GM23338 (cell line): ENCODE data around the gene OPN3. TPM values are rescaled to one million over a fixed set of nuclear protein-coding genes. Genes with fewer than 3 reads are reported as not detected.

Experiments
- ATAC-seq: fragments of 200-7000 bp; cut with Tn5 transposase; 3 replicates; pipeline ENCODE4 v1.9.1; 2020
- DNase-seq: peaks from one replicate; pipeline ENCODE4 v3.0.0-alpha.2; 2015; ENCODE audit warnings: low spot score
- H2AFZ ChIP-seq: fragments of 200-600 bp; sonication (generic); 2 replicates; pipeline ENCODE4 v1.8.0; 2016; ENCODE audit warnings: antibody characterized with exemption, mild to moderate bottlenecking, moderate library complexity
- H3F3A ChIP-seq: fragments of 200-600 bp; sonication (generic); replicated peaks from 2 replicates; pipeline ENCODE4 v1.8.0; 2017; ENCODE audit warnings: antibody characterized with exemption, mixed run types, low read depth
- H3K27ac ChIP-seq: fragments of 200-600 bp; sonication (generic); 2 replicates; pipeline ENCODE4 v1.6.1; 2016; ENCODE audit warnings: low read depth
- H3K27me3 ChIP-seq: fragments of 200-600 bp; sonication (generic); 2 replicates; pipeline ENCODE4 v1.8.0; 2016; ENCODE audit warnings: mild to moderate bottlenecking, mixed run types, moderate library complexity; ENCODE audit not compliant: insufficient read depth
- H3K36me3 ChIP-seq: fragments of 200-600 bp; sonication (generic); 2 replicates; pipeline ENCODE4 v1.8.0; 2016; ENCODE audit warnings: mild to moderate bottlenecking; ENCODE audit not compliant: insufficient read depth
- H3K4me1 ChIP-seq: fragments of 200-600 bp; sonication (generic); 2 replicates; pipeline ENCODE4 v1.8.0; 2016; ENCODE audit warnings: mild to moderate bottlenecking, moderate library complexity; ENCODE audit not compliant: insufficient read depth
- H3K4me2 ChIP-seq: fragments of 200-600 bp; sonication (generic); 2 replicates; pipeline ENCODE4 v1.7.1; 2017; ENCODE audit warnings: mixed run types
- H3K4me3 ChIP-seq: fragments of 200-600 bp; sonication (generic); 2 replicates; pipeline ENCODE4 v1.6.1; 2016; ENCODE audit warnings: mixed run types
- H3K79me2 ChIP-seq: fragments of 200-600 bp; sonication (generic); replicated peaks from 2 replicates; pipeline ENCODE4 v1.8.0; 2017; ENCODE audit warnings: mild to moderate bottlenecking; ENCODE audit not compliant: insufficient read depth
- H3K9me2 ChIP-seq: fragments of 200-600 bp; sonication (generic); 2 replicates; pipeline ENCODE4 v1.8.0; 2017; ENCODE audit not compliant: insufficient read depth
- H4K20me1 ChIP-seq: fragments of 200-600 bp; sonication (generic); replicated peaks from 2 replicates; pipeline ENCODE4 v1.8.0; 2017; ENCODE audit warnings: mild to moderate bottlenecking; ENCODE audit not compliant: insufficient read depth
- H3K27ac Mint-ChIP-seq: 2 replicates; pipeline ENCODE4 v1.8.0; 2020; ENCODE audit warnings: inconsistent platforms, mild to moderate bottlenecking, moderate library complexity, mixed read lengths
- H3K27me3 Mint-ChIP-seq: 3 replicates; pipeline ENCODE4 v1.8.0; 2022; ENCODE audit warnings: low read depth, mild to moderate bottlenecking, moderate library complexity, mixed read lengths, inconsistent platforms; ENCODE audit not compliant: insufficient read depth, poor library complexity
- H3K36me3 Mint-ChIP-seq: 3 replicates; pipeline ENCODE4 v1.8.0; 2021; ENCODE audit warnings: low read depth, mild to moderate bottlenecking, inconsistent platforms, moderate library complexity, mixed read lengths
- H3K4me1 Mint-ChIP-seq: 3 replicates; pipeline ENCODE4 v1.8.0; 2020; ENCODE audit warnings: mild to moderate bottlenecking, inconsistent platforms, mixed read lengths
- H3K4me3 Mint-ChIP-seq: 3 replicates; pipeline ENCODE4 v1.8.0; 2021; ENCODE audit warnings: moderate library complexity, mild to moderate bottlenecking, inconsistent platforms, mixed read lengths
- H3K9me3 Mint-ChIP-seq: 3 replicates; pipeline ENCODE4 v1.8.0; 2020; ENCODE audit warnings: moderate library complexity, mild to moderate bottlenecking, inconsistent platforms, mixed read lengths
- CREB1 ChIP-seq: fragments of 250-450 bp; sonication (Bioruptor Pico); IDR thresholded peaks from 2 replicates; pipeline ENCODE4 v1.5.0; 2020; ENCODE audit warnings: low read depth, mild to moderate bottlenecking, moderate library complexity
- EZH2 ChIP-seq: fragments of 200-600 bp; sonication (generic); IDR thresholded peaks from one replicate; pipeline ENCODE4 v1.8.0; 2017; ENCODE audit warnings: antibody characterized with exemption, mild to moderate bottlenecking, low read depth; ENCODE audit not compliant: unreplicated experiment
- EZH2phosphoT487 ChIP-seq: fragments of 200-600 bp; sonication (generic); IDR thresholded peaks from one replicate; pipeline ENCODE4 v1.8.1; 2018; ENCODE audit warnings: antibody characterized with exemption; ENCODE audit not compliant: unreplicated experiment
- JUNB ChIP-seq: IDR thresholded peaks from one replicate; pipeline ENCODE4 v1.6.1; 2016; ENCODE audit warnings: antibody characterized with exemption; ENCODE audit not compliant: unreplicated experiment
- NANOG ChIP-seq: IDR thresholded peaks from 2 replicates; pipeline ENCODE4 v1.6.1; 2016; ENCODE audit warnings: antibody characterized with exemption, borderline replicate concordance
- POLR2AphosphoS5 ChIP-seq: IDR thresholded peaks from 2 replicates; pipeline ENCODE4 v1.6.1; 2016; ENCODE audit warnings: antibody characterized with exemption, low read depth
- STAT1 ChIP-seq: IDR thresholded peaks from one replicate; pipeline ENCODE4 v1.6.1; 2016; ENCODE audit warnings: antibody characterized with exemption; ENCODE audit not compliant: unreplicated experiment
- ZNF114 ChIP-seq: fragments of 250-450 bp; sonication (Bioruptor Pico); IDR thresholded peaks from 2 replicates; pipeline ENCODE4 v1.5.0; 2020; ENCODE audit warnings: mild to moderate bottlenecking, moderate library complexity
- ZNF331 ChIP-seq: fragments of 250-450 bp; sonication (Bioruptor Pico); IDR thresholded peaks from 2 replicates; pipeline ENCODE4 v1.5.0; 2020; ENCODE audit warnings: low read depth, mild to moderate bottlenecking, moderate library complexity
- polyA plus RNA-seq: library from polyadenylated mRNA; unstranded; fragments of >200 nt; fragmentation: Nextera tagmentation; extraction: Ambion mirVana; gene quantifications from 2 replicates; pipeline ENCODE4 v1.2.1, GENCODE V29; 2016
- total RNA-seq: library from RNA; depleted of rRNA; stranded (reverse); fragments of >200 nt; shearing (Covaris generic); gene quantifications from 2 replicates; pipeline ENCODE4 v1.2.3, GENCODE V29; 2014
- TF ChIP-seq, protein P1 (sequence below): fragments of 250-450 bp; sonication (Bioruptor Pico); IDR thresholded peaks from 2 replicates; pipeline ENCODE4 v1.5.0; 2020; ENCODE audit warnings: mild to moderate bottlenecking, moderate library complexity
- TF ChIP-seq, protein P2 (sequence below): IDR thresholded peaks from one replicate; pipeline ENCODE4 v1.6.1; 2018; ENCODE audit warnings: antibody characterized with exemption; ENCODE audit not compliant: unreplicated experiment
- TF ChIP-seq, protein P3 (sequence below), 2 experiments: fragments of 200-600 bp in 1 of 2; sonication (generic) in 1 of 2; conservative IDR thresholded peaks; 2 replicates each; pipeline versions ENCODE4 v1.5.1 to v1.6.1; 2016 to 2017; ENCODE audit warnings: antibody characterized with exemption in 2 of 2, low read depth in 2 of 2, mild to moderate bottlenecking in 2 of 2, moderate library complexity in 1 of 2
- TF ChIP-seq, protein P4 (sequence below): IDR thresholded peaks from 2 replicates; pipeline ENCODE4 v1.6.1; 2016; ENCODE audit warnings: antibody characterized with exemption

The OPN3 gene
- total and polyA plus RNA-seq, 2 experiments from 2014 or later, result 23.7 to 46.8 TPM

DNA sequence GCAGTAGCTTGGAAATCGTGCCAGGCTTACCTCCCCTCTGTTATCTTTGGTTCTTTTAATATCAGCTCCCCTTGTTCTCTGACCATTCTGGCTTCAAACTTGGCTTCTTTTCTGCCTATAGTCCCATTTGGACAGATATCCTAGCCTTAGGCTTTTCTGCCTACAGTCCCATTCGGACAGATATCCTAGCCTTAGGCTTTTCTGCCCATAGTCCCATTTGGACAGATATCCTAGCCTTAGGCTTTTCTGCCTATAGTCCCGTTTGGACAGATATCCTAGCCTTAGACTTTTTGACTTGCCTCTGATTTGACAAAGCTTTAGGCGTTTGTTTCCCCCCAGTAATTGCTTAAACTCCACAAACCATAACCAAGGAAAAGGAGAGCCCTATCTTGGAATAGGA is 25.6 kb downstream of the OPN3 start (continued):
- TF ChIP-seq ZNF331 (CRISPR knock-in tag), result no peak

DNA sequence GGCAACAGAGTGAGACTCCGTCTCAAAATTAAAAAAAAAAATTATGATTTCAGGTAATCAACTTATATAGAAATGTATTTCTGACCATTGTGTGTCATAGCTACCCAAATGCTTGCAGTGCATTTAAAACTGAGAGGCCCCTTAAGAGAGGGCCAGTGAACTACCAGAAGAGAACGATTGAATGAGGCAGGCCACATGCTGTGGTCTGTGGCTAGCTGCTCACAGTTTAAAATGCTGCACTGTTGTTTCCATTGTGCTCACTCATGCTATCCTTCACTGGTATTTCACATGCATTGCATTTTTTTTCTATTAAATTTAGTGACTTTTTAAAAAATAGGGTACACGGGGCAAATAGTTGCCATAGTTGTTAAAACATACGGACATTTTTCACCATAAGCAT is 26.0 kb downstream of the OPN3 start:
- Mint-ChIP-seq H3K27ac (no peak overlapping the region), H3K4me1 (no peaks in the 10 kb centered on the region), H3K27me3 (peaks cover 4% of the 10 kb centered on the region), H3K36me3 (no peaks in the 10 kb centered on the region), H3K4me3 (no peak overlapping the region), H3K9me3 (no peaks in the 10 kb centered on the region)
- no peak for ATAC-seq
- Histone ChIP-seq H3K4me1 (no peaks in the 10 kb centered on the region), H3K9me2 (no peaks in the 10 kb centered on the region), H3K4me3 (no peak overlapping the region), H3K36me3 (no peaks in the 10 kb centered on the region), H3K79me2 (no peaks in the 10 kb centered on the region), H2AFZ (no peak overlapping the region), H3K4me2 (no peak overlapping the region), H3F3A (no peaks in the 10 kb centered on the region), H4K20me1 (no peaks in the 10 kb centered on the region), H3K27me3 (no peaks in the 10 kb centered on the region), H3K27ac (no peak overlapping the region)
- TF ChIP-seq ZNF114 (CRISPR knock-in tag) (no peak), EZH2 (no peak), ZNF331 (CRISPR knock-in tag) (no peak), JUNB (no peak), NANOG (no peak), POLR2AphosphoS5 (no peak), EZH2phosphoT487 (no peak), CREB1 (CRISPR knock-in tag) (no peak), STAT1 (no peak)
- TF ChIP-seq, protein P1, sequence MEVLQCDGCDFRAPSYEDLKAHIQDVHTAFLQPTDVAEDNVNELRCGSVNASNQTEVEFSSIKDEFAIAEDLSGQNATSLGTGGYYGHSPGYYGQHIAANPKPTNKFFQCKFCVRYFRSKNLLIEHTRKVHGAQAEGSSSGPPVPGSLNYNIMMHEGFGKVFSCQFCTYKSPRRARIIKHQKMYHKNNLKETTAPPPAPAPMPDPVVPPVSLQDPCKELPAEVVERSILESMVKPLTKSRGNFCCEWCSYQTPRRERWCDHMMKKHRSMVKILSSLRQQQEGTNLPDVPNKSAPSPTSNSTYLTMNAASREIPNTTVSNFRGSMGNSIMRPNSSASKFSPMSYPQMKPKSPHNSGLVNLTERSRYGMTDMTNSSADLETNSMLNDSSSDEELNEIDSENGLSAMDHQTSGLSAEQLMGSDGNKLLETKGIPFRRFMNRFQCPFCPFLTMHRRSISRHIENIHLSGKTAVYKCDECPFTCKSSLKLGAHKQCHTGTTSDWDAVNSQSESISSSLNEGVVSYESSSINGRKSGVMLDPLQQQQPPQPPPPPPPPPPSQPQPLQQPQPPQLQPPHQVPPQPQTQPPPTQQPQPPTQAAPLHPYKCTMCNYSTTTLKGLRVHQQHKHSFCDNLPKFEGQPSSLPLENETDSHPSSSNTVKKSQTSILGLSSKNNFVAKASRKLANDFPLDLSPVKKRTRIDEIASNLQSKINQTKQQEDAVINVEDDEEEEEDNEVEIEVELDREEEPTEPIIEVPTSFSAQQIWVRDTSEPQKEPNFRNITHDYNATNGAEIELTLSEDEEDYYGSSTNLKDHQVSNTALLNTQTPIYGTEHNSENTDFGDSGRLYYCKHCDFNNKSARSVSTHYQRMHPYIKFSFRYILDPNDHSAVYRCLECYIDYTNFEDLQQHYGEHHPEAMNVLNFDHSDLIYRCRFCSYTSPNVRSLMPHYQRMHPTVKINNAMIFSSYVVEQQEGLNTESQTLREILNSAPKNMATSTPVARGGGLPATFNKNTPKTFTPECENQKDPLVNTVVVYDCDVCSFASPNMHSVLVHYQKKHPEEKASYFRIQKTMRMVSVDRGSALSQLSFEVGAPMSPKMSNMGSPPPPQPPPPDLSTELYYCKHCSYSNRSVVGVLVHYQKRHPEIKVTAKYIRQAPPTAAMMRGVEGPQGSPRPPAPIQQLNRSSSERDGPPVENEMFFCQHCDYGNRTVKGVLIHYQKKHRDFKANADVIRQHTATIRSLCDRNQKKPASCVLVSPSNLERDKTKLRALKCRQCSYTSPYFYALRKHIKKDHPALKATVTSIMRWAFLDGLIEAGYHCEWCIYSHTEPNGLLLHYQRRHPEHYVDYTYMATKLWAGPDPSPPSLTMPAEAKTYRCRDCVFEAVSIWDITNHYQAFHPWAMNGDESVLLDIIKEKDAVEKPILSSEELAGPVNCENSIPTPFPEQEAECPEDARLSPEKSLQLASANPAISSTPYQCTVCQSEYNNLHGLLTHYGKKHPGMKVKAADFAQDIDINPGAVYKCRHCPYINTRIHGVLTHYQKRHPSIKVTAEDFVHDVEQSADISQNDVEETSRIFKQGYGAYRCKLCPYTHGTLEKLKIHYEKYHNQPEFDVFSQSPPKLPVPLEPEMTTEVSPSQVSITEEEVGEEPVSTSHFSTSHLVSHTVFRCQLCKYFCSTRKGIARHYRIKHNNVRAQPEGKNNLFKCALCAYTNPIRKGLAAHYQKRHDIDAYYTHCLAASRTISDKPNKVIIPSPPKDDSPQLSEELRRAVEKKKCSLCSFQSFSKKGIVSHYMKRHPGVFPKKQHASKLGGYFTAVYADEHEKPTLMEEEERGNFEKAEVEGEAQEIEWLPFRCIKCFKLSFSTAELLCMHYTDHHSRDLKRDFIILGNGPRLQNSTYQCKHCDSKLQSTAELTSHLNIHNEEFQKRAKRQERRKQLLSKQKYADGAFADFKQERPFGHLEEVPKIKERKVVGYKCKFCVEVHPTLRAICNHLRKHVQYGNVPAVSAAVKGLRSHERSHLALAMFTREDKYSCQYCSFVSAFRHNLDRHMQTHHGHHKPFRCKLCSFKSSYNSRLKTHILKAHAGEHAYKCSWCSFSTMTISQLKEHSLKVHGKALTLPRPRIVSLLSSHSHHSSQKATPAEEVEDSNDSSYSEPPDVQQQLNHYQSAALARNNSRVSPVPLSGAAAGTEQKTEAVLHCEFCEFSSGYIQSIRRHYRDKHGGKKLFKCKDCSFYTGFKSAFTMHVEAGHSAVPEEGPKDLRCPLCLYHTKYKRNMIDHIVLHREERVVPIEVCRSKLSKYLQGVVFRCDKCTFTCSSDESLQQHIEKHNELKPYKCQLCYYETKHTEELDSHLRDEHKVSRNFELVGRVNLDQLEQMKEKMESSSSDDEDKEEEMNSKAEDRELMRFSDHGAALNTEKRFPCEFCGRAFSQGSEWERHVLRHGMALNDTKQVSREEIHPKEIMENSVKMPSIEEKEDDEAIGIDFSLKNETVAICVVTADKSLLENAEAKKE (CRISPR knock-in tag), result no peak
- TF ChIP-seq, protein P2, sequence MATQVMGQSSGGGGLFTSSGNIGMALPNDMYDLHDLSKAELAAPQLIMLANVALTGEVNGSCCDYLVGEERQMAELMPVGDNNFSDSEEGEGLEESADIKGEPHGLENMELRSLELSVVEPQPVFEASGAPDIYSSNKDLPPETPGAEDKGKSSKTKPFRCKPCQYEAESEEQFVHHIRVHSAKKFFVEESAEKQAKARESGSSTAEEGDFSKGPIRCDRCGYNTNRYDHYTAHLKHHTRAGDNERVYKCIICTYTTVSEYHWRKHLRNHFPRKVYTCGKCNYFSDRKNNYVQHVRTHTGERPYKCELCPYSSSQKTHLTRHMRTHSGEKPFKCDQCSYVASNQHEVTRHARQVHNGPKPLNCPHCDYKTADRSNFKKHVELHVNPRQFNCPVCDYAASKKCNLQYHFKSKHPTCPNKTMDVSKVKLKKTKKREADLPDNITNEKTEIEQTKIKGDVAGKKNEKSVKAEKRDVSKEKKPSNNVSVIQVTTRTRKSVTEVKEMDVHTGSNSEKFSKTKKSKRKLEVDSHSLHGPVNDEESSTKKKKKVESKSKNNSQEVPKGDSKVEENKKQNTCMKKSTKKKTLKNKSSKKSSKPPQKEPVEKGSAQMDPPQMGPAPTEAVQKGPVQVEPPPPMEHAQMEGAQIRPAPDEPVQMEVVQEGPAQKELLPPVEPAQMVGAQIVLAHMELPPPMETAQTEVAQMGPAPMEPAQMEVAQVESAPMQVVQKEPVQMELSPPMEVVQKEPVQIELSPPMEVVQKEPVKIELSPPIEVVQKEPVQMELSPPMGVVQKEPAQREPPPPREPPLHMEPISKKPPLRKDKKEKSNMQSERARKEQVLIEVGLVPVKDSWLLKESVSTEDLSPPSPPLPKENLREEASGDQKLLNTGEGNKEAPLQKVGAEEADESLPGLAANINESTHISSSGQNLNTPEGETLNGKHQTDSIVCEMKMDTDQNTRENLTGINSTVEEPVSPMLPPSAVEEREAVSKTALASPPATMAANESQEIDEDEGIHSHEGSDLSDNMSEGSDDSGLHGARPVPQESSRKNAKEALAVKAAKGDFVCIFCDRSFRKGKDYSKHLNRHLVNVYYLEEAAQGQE, result no peak
- TF ChIP-seq, protein P3, sequence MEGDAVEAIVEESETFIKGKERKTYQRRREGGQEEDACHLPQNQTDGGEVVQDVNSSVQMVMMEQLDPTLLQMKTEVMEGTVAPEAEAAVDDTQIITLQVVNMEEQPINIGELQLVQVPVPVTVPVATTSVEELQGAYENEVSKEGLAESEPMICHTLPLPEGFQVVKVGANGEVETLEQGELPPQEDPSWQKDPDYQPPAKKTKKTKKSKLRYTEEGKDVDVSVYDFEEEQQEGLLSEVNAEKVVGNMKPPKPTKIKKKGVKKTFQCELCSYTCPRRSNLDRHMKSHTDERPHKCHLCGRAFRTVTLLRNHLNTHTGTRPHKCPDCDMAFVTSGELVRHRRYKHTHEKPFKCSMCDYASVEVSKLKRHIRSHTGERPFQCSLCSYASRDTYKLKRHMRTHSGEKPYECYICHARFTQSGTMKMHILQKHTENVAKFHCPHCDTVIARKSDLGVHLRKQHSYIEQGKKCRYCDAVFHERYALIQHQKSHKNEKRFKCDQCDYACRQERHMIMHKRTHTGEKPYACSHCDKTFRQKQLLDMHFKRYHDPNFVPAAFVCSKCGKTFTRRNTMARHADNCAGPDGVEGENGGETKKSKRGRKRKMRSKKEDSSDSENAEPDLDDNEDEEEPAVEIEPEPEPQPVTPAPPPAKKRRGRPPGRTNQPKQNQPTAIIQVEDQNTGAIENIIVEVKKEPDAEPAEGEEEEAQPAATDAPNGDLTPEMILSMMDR (conservative IDR thresholded peaks at IDR 0.05; ENCODE audit: low read depth in 2 of 2), result no peak
- TF ChIP-seq, protein P4, sequence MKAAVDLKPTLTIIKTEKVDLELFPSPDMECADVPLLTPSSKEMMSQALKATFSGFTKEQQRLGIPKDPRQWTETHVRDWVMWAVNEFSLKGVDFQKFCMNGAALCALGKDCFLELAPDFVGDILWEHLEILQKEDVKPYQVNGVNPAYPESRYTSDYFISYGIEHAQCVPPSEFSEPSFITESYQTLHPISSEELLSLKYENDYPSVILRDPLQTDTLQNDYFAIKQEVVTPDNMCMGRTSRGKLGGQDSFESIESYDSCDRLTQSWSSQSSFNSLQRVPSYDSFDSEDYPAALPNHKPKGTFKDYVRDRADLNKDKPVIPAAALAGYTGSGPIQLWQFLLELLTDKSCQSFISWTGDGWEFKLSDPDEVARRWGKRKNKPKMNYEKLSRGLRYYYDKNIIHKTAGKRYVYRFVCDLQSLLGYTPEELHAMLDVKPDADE, result no peak
- DNase-seq, result no peak
